Brain microvascular endothelial cell (primary cell): Measurements from ENCODE around the gene SEC14L3.

Experiments
- DNase-seq: peaks from one replicate; pipeline ENCODE4 v3.0.0-alpha.2; 2020
- H3K27ac ChIP-seq: fragments of 250-450 bp; sonication (Bioruptor Pico); 2 replicates; pipeline ENCODE4 v1.5.1; 2020; ENCODE audit warnings: mild to moderate bottlenecking, moderate library complexity
- H3K27me3 ChIP-seq: fragments of 250-450 bp; sonication (Bioruptor Pico); replicated peaks from 2 replicates; pipeline ENCODE4 v1.5.1; 2020; ENCODE audit warnings: mild to moderate bottlenecking
- H3K36me3 ChIP-seq: fragments of 250-450 bp; sonication (Bioruptor Pico); replicated peaks from 2 replicates; pipeline ENCODE4 v1.5.1; 2020; ENCODE audit warnings: mild to moderate bottlenecking
- H3K4me3 ChIP-seq: 2 replicates; pipeline ENCODE4 v1.5.1; 2011; ENCODE audit warnings: low read depth, mild to moderate bottlenecking, control low read depth, low read length, moderate library complexity
- in situ Hi-C: cut with HindIII; loops from 2 replicates; pipeline ENCODE4 v1.10.0; 2017; ENCODE audit warnings: low sequenced_read_pairs, low pct_ligation_motif_present
- TF ChIP-seq, protein P1 (sequence below): IDR thresholded peaks from 2 replicates; pipeline ENCODE4 v1.5.1; 2011; ENCODE audit warnings: low read depth, mild to moderate bottlenecking, moderate library complexity, low read length, control low read depth, inconsistent platforms; ENCODE audit errors: missing control alignments

Gene SEC14L3

DNA sequence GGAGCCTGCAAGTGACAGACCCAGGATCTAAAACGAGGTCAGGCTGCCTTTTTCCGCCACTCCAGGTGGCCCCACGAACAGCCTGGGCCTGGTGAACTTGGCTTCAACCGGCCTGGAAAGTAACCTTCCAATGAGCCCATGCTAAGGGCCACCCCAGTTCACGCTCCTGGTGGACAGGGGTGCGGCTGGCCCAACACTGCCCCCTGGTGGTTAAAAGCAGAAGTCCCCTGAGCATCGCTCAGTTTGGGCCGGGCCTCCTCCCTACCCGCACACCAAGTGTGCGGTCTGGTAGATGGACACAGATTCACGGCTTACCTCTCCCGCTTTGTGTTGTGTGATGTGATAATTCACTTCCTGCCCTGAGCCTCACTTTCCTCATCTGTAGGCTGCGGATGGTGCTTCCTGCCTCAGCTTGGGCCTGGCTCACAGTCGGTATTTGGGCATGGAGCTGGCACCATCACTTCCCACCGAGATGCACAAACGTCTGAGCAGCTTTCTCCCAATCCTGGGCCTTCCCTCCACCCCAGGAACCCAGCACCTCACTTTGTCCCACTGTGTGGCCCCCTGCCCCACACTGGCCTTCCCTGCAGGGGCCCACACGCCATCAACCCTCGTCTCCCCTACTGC, 13.7 kb upstream of the SEC14L3 start:
- TF ChIP-seq, protein P1, sequence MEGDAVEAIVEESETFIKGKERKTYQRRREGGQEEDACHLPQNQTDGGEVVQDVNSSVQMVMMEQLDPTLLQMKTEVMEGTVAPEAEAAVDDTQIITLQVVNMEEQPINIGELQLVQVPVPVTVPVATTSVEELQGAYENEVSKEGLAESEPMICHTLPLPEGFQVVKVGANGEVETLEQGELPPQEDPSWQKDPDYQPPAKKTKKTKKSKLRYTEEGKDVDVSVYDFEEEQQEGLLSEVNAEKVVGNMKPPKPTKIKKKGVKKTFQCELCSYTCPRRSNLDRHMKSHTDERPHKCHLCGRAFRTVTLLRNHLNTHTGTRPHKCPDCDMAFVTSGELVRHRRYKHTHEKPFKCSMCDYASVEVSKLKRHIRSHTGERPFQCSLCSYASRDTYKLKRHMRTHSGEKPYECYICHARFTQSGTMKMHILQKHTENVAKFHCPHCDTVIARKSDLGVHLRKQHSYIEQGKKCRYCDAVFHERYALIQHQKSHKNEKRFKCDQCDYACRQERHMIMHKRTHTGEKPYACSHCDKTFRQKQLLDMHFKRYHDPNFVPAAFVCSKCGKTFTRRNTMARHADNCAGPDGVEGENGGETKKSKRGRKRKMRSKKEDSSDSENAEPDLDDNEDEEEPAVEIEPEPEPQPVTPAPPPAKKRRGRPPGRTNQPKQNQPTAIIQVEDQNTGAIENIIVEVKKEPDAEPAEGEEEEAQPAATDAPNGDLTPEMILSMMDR, result peak; percentile 97
- Histone ChIP-seq H3K27ac (no peak overlapping the region), H3K4me3 (no peak overlapping the region), H3K36me3 (no peaks in the 10 kb centered on the region), H3K27me3 (no peaks in the 10 kb centered on the region)
- in situ Hi-C loops, result no loop called here
- DNase-seq, result peak; percentile 18

DNA sequence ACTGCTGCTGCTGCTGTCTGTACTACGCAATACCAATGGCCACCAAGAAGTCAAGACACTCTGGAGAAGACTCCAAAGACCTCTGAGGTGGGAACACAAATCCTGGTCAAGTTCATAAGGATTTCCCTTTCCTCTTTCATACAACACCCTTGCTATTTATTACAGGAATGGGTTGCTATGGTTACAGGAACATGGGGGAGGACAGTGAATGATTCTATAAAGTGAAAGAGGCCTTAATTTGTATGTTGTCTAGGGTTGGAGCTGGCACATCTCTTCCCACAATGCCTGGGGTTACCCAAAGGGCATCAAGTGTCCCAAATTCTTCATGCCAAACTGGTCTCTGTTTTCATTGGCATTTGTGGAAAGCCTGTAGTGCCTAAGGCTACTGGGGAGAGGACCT, 11.4 kb upstream of the SEC14L3 start:
- TF ChIP-seq, protein P1, result no peak
- Histone ChIP-seq H3K27ac (no peak overlapping the region), H3K4me3 (no peak overlapping the region), H3K27me3 (no peaks in the 10 kb centered on the region), H3K36me3 (no peaks in the 10 kb centered on the region)
- in situ Hi-C loops, result no loop called here
- no peak for DNase-seq

DNA sequence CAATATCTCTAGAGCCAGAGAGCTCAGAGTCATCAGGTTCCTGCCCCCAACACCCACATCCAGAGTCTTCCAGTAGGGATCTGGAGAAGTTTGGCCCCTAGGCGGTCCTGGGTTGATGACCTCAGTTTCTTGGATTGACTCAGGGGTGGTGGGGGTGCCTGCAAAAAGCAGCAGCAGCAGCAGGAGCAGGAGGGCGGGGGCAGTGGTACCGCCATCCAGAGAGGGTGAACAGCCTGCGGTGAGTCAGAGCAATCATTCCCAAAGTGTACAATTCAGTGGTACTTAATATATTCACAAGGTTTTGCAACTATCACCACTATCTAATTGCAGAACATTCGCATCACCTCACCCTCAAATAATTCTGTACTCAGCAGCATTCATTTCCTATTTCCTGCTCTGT, 9.9 kb upstream of the SEC14L3 start:
- DNase-seq, result no peak
- no peak overlapping the region for H3K27ac ChIP-seq
- H3K36me3 ChIP-seq, result no peaks in the 10 kb centered on the region
- in situ Hi-C loops, result no loop called here
- TF ChIP-seq, protein P1, result no peak
- no peaks in the 10 kb centered on the region for H3K27me3 ChIP-seq
- no peak overlapping the region for H3K4me3 ChIP-seq

DNA sequence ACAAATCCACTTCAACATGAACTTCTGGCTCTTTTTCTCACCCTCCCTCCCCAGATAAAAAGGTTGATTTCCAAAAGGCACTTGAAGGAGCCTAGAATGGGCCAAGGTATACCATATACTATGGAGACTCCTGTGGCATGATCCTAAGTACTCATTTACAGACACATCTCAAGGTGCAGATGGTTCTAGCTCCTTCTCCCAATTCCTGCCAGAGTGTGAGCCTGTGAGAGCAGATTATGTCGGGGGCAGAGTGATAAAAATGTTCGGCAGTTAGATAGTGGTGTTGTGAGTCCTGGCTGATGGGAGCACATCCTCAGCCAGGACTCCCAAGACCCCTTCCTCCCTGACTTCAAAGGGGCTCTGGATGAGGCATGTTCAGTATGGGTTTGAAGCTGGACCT, 8.2 kb upstream of the SEC14L3 start:
- Histone ChIP-seq H3K4me3 (no peak overlapping the region), H3K27me3 (no peaks in the 10 kb centered on the region), H3K27ac (no peak overlapping the region), H3K36me3 (no peaks in the 10 kb centered on the region)
- in situ Hi-C loops, result no loop called here
- DNase-seq, result no peak
- TF ChIP-seq, protein P1, result no peak

DNA sequence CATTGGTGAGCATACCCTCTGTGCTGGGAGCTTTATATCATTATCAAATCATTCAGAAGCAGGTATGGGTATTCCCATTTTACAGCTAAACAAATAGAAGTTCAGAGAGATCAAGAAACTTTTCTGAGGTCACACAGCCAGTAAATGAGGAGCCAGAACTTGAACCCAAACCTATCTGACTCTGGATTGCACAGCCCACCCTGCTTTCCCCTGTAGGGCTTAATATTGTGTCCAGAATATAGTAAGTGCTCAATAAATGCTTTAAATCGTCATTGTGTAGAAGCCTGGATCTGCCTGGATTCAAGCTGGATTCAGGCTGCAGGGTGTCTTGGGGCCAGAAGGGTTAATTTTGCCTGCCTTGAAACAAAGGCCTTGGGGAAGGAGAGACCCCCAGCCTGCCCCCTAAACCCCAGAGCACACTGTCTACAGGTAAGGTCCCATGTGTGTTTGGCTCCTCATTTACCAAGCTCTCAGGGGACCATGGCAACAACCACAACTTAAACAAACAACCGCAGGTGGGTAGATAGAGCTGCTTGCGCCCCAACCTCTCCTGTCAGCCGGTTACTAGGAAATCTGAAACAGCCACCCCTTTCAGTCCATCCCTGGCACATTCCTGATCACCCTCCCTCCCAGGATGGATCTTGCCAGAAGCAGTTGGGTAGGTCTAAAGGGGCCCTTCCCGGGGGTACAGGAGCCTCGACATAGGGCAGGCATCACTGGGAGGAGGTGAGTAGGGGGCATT, 3.0 kb upstream of the SEC14L3 start:
- H3K4me3 ChIP-seq, result no peak overlapping the region
- H3K27me3 ChIP-seq, result no peaks in the 10 kb centered on the region
- in situ Hi-C loops, result no loop called here
- no peaks in the 10 kb centered on the region for H3K36me3 ChIP-seq
- TF ChIP-seq, protein P1, result no peak
- H3K27ac ChIP-seq, result no peak overlapping the region
- no peak for DNase-seq
